Measurements from ENCODE around the gene WRNIP1. TPM values are rescaled to one million over a fixed set of nuclear protein-coding genes. Genes with fewer than 3 reads are reported as not detected.

Gene WRNIP1
- total RNA-seq, 1 experiment from 2014 or later, result 78.8 TPM

DNA sequence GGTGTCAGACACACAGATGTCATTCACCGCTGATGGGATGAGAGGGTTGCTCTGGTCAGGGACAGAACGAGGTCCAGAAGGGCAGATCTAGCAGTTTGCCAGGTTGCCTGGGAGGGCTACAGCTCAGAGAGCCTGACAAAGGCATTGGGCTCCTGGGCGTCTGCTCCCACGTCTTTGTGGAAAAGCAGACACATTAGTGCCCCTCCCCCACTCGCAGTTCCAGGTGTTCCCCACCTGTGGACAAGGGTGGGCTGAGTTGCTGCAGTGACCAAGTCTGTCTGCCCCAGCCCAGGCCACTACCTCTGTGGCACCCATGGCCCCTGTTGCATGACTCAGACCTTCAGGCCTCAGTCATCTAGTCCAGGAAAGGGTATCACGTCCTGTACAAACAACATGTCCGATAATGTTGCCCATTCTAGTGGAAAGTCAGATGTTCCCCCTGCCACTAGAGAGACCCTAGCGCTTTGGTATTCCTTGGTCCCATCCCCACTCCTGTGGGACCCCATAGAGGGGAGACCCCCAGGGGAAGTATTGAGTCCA, 37.4 kb downstream of the WRNIP1 start:
- no peaks in the 10 kb centered on the region for H4K20me1 ChIP-seq (ENCODE audit: insufficient read depth)
- H3K79me2 ChIP-seq (ENCODE audit: insufficient read depth, low read length), result no peaks in the 10 kb centered on the region
- H3K9ac ChIP-seq (ENCODE audit: low read length), result no peak overlapping the region
- no peaks in the 10 kb centered on the region for H3K27me3 ChIP-seq (ENCODE audit: insufficient read depth, low read length)
- peaks cover 0 to 37% of the 10 kb centered on the region in 2 experiments; a peak in 1 of 4 replicates for H3K4me1 ChIP-seq (ENCODE audit: control insufficient read depth in 1 of 2, insufficient read depth in 2 of 2, low read length in 2 of 2)
- intact Hi-C loops (cut with micrococcal nuclease), result no loop called here
- TF ChIP-seq TCF7L2 (IDR thresholded peaks at IDR 0.05; ENCODE audit: borderline replicate concordance, extremely low read depth, insufficient read depth, insufficient read length), result no peak
- no peak for TF ChIP-seq CEBPB (IDR thresholded peaks at IDR 0.05; ENCODE audit: low read depth)
- no peak for TF ChIP-seq SP1 (IDR thresholded peaks at IDR 0.05; ENCODE audit: low read depth)
- TF ChIP-seq, protein P1, sequence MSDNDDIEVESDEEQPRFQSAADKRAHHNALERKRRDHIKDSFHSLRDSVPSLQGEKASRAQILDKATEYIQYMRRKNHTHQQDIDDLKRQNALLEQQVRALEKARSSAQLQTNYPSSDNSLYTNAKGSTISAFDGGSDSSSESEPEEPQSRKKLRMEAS (IDR thresholded peaks at IDR 0.05), result no peak
- TF ChIP-seq, protein P2, sequence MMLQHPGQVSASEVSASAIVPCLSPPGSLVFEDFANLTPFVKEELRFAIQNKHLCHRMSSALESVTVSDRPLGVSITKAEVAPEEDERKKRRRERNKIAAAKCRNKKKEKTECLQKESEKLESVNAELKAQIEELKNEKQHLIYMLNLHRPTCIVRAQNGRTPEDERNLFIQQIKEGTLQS (IDR thresholded peaks at IDR 0.05), result no peak
- TF ChIP-seq EZH2phosphoT487 (IDR thresholded peaks at IDR 0.05; ENCODE audit: borderline replicate concordance), result no peak
- TF ChIP-seq ZFX (IDR thresholded peaks at IDR 0.05), result no peak
- TF ChIP-seq POLR2A (IDR thresholded peaks at IDR 0.05; ENCODE audit: borderline replicate concordance, extremely low read depth, insufficient read depth, insufficient read length), result no peak
- no peak for TF ChIP-seq POLR2AphosphoS5 (IDR thresholded peaks at IDR 0.05; ENCODE audit: low read depth, low read length)
- TF ChIP-seq JUND (IDR thresholded peaks at IDR 0.05), result no peak
- TF ChIP-seq SIN3A (IDR thresholded peaks at IDR 0.05; ENCODE audit: low read depth), result no peak
- TF ChIP-seq, protein P3, sequence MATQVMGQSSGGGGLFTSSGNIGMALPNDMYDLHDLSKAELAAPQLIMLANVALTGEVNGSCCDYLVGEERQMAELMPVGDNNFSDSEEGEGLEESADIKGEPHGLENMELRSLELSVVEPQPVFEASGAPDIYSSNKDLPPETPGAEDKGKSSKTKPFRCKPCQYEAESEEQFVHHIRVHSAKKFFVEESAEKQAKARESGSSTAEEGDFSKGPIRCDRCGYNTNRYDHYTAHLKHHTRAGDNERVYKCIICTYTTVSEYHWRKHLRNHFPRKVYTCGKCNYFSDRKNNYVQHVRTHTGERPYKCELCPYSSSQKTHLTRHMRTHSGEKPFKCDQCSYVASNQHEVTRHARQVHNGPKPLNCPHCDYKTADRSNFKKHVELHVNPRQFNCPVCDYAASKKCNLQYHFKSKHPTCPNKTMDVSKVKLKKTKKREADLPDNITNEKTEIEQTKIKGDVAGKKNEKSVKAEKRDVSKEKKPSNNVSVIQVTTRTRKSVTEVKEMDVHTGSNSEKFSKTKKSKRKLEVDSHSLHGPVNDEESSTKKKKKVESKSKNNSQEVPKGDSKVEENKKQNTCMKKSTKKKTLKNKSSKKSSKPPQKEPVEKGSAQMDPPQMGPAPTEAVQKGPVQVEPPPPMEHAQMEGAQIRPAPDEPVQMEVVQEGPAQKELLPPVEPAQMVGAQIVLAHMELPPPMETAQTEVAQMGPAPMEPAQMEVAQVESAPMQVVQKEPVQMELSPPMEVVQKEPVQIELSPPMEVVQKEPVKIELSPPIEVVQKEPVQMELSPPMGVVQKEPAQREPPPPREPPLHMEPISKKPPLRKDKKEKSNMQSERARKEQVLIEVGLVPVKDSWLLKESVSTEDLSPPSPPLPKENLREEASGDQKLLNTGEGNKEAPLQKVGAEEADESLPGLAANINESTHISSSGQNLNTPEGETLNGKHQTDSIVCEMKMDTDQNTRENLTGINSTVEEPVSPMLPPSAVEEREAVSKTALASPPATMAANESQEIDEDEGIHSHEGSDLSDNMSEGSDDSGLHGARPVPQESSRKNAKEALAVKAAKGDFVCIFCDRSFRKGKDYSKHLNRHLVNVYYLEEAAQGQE (IDR thresholded peaks at IDR 0.05; ENCODE audit: low read depth), result no peak
- no peak for TF ChIP-seq RAD21 (IDR thresholded peaks at IDR 0.05; ENCODE audit: low read depth)
- no peak for TF ChIP-seq EZH2 (IDR thresholded peaks at IDR 0.05)
- TF ChIP-seq, protein P4, sequence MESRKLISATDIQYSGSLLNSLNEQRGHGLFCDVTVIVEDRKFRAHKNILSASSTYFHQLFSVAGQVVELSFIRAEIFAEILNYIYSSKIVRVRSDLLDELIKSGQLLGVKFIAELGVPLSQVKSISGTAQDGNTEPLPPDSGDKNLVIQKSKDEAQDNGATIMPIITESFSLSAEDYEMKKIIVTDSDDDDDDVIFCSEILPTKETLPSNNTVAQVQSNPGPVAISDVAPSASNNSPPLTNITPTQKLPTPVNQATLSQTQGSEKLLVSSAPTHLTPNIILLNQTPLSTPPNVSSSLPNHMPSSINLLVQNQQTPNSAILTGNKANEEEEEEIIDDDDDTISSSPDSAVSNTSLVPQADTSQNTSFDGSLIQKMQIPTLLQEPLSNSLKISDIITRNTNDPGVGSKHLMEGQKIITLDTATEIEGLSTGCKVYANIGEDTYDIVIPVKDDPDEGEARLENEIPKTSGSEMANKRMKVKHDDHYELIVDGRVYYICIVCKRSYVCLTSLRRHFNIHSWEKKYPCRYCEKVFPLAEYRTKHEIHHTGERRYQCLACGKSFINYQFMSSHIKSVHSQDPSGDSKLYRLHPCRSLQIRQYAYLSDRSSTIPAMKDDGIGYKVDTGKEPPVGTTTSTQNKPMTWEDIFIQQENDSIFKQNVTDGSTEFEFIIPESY (IDR thresholded peaks at IDR 0.05; ENCODE audit: extremely low read depth, insufficient replicate concordance, low read length), result no peak
- DNase-seq (ENCODE audit: low read depth, low spot score), result no peak
- ChIA-PET POLR2A (no interaction called here), CTCF (no interaction called here), RAD21 (ENCODE audit: low non-redundant PET in 1 of 2, low total read pairs in 2 of 2, uncharacterized antibody in 2 of 2, unreplicated experiment in 2 of 2) (no interaction called here)
- no peak for ATAC-seq
- no peak overlapping the region for H3K4me2 ChIP-seq (ENCODE audit: low read length)
- H3K27ac ChIP-seq (ENCODE audit: low read depth, low read length), result no peak overlapping the region
- H3K9me2 ChIP-seq (ENCODE audit: insufficient read depth), result no peaks in the 10 kb centered on the region
- H2AFZ ChIP-seq (ENCODE audit: low read depth, low read length, poor library complexity, severe bottlenecking), result no peak overlapping the region
- BruUV-seq (replicated peaks), result no TSS peak
- no peak overlapping the region for H3K4me3 ChIP-seq (replicated peaks in 1 of 2; ENCODE audit: low read depth in 1 of 2, low read length in 2 of 2)
- H3K9me3 ChIP-seq (ENCODE audit: control insufficient read depth in 1 of 2, insufficient read depth in 1 of 2, low read depth in 1 of 2, low read length in 2 of 2), result no peaks in the 10 kb centered on the region
- no peaks in the 10 kb centered on the region for H3K36me3 ChIP-seq (ENCODE audit: control insufficient read depth in 1 of 2, insufficient read depth in 2 of 2, low read length in 2 of 2)

Data from HCT116 (cell line).